OCI-M1 (cell line): ENCODE results near the gene POLE.

ENCODE experiments used
- DNase-seq: peaks from one replicate; lab custom pipeline; 2025; lab: John Stamatoyannopoulos, UW

Gene POLE

DNA sequence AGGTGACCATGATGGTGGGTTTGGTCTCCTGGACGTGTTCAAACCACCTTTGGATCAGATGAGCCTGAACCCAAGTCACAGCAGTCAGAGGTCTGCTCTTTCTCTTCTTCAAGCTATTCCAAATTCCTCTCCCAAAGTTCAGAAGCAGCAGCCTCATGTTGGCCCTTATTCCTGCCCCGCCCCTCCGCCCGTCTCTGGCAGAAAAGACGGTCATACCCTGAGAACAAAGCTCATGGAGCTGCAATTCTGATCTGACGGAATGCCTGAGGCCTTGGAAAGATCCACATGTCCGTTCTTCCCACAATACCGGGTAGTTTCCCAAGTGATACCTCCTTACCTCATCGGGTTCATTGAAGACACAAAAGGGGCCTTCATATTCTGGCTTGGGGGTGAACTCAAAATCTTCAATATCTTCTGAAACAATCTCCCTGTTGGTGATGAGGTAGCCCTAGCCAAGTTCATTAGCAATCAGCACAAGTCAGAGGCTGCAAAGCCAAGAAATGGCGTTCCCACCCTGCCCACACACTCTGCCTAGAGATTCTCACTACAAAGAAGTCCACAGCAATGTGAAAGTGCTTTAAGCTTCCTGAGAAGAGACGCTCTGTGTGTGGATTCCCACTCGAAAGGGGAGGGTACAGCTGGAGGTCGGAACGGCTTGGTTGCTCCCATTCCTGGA, 11.2 kb downstream of the POLE start:
- DNase-seq: no peak

DNA sequence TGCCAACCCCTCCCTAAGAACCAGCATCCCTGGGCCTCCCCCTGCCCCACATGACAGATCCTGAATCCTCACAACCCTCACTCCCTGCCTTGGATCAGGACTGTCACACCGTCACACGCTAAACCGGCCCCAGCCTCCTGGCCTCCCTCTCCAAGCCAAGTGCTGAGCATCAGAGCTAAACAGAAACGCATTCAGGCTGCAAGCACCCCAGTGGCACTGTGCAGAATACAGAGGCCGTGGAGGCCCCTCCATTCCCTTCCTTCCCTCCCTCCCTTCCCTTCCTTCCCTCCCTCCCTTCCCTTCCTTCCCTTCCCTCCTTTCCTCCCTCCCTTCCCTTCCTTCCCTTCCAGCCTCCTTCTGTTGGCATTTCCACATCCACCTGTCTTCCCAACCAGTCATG, 12.6 kb downstream of the POLE start:
- no peak for DNase-seq

DNA sequence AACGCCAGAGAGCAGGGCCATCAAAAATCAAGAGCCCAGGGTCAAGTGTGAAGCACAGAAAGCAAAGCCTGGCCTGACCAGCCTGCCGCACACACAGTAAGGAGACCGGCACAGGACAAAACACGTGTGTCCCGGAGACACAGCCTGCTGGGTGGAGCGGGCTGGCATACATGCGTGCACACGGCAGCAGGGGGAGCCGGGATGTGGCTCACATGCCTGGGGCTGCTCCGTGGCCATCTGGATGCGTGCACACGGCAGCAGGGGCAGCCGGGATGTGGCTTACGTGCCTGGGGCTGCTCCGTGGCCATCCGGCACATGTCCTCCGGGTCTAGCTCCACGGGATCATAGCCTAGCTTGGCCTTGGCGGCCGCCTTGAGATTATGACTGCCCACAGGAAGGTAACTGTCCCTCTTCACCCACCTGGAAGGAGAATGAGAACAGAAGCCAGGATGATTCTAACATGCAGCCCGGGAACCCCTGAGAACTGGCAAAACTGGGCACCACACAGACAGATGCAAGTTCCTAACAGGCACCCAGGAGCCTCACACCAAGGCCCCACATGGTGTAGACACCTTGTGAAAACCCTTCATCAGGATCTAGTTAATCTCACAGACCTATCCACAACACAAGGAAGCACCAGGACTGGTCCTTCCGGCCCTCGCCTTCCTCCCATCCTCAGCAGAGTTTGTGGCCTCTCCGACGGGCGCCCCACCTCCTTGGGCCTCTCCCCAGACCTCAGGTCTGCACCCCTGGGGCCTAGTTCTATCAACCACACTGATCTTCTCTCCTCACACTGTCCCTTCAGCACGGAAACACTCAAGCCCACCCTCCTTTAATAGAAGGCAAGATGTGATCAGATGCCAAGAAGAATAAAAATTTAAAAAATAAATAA, 13.6 kb downstream of the POLE start:
- no peak for DNase-seq

DNA sequence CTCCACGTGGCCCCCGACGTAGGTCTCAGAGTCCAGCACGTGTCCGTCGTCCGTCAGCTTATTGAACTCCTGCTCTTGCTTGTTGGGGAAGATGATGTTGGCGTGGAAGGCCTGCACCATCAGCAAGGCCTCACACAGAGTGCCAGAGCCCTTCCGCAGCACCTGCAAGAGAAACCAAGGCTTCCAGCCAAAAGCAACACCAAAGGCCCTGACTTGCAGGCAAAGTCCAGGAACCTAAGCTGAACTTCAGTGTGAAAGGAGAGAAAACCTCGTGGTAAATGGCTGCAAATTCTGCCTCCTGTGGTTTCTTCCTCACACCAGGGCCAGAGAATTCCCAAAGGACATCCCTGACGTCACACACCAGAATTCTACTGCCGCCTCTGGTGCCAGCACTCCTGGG, 14.5 kb downstream of the POLE start:
- no peak for DNase-seq

DNA sequence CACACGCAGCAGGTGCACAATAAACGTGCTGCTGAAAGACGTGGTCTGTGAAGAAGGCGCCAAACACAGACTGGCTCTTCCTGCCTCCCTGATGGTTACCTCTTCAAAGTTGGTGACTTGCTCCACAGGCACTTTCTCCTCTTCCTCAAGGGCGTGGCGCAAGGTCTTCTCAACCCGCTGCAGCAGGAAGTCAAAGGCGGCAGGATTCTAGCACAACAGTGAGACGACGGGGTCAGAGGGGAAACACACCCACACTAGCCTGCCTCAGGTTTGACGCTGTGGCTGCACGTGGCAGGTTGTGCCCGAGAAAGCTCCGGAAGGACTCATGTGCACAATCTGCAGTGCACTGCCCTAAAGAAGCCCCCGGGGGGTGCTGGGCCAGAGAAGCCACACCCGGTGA, 15.0 kb downstream of the POLE start:
- no peak for DNase-seq

DNA sequence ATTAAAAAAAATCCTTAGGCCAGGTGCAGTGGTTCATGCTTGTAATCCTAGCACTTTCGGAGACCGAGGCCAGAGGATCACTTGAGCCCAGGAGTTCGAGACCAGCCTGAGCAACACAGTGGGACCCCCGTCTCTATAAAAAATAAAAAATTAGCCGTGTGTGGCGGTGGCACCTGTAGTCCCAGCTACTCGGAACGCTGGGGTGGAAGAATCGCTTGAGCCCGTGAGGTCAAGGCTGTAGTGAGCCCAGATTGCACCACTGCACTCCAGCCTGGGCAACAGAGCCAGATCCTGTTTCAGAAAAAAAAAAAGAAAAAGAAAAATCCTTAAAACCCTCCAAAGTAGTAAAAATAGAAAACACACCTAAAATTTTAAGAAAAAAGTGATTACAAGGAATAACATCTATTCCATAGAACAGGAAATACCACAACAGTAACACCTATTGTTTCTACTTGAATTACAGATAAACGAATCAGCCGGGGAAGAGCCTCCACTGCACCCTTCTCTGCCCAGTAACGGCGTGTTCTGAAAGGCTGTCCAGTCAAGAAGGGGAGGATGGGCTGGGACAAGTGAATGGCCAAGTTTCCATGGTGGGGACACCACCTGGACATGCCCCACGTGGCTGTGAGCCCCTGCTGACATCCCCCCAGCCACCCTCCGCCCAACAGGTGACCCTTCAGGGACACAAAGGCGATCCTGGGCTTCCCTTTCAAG, 17.8 kb downstream of the POLE start:
- DNase-seq: no peak

DNA sequence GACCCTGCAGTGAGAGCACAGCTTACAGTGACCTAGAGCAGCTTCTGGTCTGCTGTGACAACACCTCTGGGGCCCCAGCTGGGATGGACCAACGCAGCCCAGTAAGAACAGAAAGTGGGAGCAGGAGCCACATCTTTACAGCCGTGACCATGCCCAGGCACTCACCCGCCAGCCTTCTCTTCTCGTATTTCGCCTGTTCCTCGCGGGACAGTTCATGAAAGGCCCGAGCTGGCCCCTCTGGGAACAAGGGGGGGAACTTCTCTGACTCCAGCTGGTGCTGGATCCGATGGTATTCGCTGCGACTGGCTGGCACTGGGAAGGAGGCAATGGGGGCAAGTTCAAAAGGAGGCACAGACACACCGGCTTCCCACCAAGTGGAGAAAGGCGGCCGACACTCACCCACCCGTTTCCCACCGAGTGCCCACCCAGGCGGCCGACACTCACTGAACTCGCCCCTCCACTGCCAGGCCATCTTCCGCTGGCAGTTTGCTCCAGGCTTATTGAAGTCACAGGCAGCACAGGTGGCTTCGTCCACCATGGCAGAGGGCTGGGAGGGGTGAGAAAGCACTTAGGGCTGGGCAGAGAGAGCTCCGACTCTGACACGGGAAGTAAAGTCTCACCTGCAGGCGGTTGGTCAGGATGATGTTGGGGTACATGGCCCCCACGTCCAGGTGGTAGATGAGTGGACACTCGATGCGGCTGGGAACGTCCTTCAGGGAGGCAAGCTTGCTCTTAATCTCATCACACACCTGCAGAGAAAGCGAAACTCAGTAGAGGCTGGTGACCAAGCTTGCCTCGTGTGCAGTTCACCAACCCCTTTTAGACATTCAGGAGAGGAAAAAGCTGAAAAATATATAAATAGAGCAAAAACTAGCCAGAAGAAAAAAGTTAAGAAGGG, 18.7 kb downstream of the POLE start:
- no peak for DNase-seq

DNA sequence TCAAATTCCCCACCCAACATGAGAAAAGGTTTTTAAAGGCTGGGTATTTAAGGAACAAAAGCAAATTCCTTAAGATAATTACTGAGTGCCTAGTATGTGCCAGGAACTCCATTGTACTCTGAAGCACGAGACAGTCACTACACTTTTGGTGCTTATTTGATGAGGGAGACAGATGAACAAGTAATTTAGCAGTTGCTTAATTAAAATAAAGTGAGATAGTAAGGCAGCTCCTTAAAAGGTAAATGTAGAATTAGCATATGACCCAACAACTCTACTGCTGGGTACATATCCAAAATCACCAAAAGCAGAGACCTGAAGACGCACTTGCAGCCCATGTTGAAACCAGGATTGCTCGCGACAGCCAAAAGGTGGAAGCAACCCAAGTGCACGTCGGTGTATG, 21.3 kb downstream of the POLE start:
- DNase-seq: no peak

DNA sequence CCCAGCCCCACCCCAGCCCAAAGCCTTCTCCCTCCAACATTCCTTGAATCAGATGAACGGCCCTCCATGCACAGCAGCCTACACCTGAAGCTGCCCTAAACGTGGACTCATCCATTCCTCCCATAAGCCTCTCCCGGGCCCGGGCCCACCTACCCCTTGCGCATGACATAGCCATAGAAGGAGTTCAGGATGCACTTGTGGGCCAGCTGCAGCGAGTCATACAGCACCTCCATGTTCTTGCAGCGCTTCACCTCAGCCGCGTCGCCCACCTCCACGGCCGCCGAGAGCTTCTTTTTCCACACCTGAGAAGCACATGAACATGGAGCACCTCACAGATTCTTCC, 22.0 kb downstream of the POLE start:
- DNase-seq: no peak

DNA sequence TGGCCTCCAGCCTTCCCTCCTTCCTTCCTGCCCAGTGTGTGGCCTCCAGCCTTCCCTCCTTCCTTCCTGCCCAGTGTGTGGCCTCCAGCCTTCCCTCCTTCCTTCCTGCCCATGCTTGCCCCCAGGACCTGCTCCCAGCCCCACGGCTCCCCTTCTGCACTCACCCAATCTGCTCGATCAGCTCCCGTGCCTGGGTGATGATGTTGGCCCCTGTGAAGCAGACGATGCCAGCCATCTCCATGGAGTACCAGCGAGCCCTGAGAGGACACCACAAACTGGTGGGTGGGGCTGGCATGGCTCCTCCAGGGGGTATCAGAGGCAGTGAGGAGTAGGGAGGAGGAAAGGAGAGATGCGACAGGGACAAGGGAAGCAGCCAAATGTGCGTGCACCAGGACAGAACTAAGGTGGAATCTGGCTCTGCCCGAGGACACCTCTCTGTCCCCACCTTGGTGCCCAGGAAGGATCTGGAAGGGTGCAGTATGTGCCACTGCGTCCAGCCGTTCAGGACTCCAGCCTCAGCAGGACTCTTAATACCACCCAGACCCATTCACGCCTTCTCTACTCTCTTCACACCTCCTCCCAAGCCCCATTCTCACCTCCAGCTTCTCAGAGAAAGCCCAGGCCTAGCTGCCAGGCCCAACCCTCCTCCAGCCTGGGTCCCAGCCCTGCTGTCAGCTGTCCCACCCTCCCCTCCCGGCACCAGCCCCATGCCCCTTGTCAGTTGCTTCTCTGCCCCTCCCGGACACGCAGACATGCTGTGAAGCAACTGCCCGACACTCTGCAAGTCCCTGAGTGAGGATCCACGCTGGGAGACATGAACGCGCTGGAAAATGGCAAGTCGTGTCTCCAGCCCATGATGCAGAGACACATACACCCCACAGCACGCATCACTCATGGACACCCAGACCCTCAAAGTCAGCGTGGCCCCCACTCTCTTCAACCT, 22.7 kb downstream of the POLE start:
- DNase-seq: no peak

DNA sequence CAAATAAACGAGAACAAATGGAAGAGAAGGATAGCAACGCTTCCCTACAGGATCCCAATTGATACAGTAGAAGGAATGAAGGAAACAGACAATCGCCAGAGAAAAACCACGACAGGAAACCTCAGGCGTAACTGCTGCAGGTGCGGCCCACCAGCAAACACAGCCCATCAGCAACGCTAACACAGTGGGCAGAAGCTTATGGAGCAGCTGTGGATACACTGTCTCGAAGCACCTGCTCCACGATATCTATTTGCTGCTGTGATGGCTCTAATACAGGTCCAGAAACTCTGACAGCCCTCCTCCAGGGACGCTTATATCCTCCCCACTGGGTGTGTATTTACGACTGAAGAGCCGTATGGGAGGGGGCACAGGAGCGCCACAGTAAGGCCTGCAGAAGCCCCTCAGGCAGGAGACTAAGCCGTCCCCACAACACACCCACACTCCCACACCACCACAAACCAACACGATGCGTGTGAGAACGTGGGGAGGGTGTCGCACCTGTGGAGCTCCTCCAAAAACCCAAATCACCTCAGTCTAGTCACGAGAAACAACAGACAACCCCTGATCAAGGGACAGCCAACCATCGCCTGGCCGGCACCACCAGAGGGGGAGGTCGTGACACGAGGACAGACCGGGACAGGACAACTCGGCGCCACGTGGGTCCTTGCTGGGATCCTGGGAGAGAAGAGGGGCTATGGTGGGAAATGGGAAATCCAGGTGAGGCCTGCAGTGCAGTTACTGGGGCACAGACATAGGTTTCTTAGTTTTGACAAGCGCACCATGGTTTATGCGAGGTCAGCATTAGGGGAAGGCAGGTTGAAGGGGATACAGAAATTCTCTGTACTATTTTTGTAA, 24.0 kb downstream of the POLE start:
- DNase-seq: no peak

DNA sequence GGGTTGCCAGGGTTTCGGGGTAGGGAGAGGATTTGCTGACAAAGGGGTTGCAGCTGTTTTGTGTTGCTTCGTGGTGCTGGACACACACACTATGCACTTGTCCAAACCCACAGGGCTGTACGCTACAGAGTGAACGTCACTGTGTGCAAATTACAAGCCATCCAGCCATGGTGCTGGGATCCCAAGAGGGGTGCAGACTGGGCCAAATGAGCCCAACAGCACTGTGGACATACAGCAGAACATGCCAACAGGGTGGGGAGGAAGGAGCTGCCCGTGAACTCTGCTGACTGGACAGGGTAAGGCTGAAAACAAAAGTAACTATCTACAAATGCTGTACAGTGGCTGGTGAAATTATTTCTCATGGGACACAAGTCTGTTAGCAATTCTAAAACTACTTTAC, 25.2 kb downstream of the POLE start:
- no peak for DNase-seq

DNA sequence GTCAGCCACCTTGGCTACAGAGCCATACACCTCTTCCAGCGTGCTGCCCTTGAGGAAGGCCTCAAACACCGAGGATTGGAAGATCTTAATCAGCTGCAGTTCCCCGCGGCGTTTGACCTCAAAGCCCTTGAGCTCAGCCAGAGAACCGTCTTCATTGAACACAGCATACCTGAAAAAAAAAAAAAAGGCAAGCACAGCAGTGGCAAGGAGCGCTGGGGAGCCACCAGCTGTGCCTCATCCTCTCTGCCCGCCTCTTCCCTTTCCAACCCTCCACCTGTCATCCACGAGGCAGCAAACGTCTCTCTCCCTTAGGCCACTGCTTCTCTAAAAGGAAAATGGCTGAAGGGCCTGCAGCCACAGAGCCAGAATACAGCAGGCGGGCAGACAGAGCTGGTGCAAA, 26.1 kb downstream of the POLE start:
- DNase-seq: no peak

DNA sequence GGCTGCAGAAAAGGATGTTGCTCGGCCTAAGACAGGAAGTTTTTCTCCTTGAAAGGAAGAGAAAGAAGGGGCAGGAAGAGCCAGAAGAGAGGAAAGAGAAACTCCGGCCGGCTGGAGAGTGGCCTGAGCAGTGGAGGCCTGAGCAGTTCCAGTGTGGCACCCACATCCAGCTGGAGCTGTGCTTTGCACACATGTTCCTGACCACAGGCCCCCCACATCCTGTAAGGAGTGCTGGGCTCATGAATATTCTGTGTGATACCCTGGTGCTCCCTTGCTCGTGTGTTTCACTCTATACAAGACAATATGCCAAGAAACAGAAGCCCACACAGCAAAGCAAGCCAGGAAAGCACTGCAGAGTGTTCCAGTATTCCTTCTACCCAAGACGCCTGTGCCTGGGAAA, 27.1 kb downstream of the POLE start:
- DNase-seq: no peak

DNA sequence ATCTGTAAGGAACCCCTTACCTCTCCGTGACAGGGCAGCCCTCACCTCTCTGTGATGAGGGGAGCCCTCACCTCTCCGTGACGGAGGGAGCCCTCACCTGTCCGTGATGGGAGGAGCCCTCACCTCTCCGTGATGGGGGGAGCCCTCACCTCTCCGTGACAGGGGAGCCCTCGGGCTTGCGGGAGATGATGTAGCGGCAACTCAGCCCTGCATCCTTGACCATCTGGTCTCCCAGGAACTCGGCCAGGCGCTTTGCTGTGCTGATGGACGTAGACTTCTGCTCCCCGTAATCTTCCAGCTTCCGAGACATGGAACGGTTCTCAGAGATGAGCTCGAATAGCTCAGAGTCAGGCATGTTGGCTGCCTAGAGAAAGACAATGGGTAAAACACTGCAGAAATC, 28.0 kb downstream of the POLE start:
- no peak for DNase-seq

DNA sequence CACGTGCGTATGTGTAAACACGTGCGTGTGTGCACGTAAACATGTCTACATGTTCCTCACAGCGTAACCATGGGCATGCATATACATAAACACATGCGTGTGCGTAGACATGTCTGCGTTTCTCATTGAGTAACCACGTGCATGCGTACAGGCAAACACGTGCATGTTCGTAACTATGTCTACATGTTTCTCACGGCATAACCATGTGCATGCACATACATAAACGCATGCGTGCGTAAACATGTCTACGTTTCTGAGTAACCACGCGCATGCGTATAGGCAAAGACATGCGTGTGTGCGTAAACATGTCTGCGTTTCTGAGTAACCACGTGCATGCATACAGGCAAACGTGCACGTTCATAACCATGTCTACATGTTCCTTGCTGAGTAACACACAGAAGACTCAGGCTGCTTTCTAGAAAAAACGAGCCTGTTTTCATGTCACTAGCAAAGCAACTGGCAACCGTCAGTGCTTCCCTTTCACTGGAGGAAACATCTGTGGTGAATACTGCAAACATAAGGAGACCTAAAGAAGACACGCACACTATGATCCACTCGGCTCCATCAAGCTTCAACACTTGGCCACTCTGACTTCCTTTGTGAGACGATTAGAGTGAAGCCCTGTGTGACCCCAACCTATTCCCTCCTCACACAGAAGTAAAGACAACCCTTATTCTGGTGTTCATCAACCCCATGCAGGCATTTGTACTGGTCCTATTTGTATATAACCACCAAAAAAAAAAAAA, 28.8 kb downstream of the POLE start:
- no peak for DNase-seq

DNA sequence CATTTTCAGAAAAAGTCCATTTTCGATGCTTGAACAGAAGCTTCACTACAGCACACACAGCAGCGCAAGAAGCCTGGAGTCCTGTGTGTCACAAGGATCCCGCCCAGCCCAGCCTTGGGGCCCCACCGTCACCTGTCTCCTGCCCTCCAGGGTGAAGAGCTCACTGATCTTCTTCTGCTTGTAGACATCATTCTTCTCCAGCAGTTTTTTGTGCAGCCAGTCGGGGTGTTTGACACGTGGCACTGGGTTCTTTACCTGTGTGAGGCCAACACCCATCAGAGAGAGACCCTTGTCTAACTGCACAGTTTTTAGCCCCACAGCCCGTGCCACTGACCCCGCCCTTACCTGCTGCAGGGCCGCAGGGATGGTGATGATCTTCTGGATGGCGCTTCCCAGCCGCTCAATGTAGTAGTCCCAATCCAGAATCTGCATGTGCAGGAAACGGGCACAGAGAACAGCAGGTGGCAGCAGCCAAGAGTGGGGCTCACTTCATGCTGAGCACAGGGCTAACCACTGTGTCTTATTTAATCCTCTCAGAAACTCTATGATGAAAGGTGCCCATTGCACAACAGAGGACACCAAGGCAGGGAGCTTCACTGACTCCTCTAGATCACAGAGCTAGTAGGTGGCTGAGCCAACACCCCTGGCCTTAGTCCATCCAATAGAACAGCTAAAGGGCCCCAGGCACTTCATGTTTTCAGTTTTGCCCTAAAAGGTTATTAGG, 30.0 kb downstream of the POLE start:
- no peak for DNase-seq

DNA sequence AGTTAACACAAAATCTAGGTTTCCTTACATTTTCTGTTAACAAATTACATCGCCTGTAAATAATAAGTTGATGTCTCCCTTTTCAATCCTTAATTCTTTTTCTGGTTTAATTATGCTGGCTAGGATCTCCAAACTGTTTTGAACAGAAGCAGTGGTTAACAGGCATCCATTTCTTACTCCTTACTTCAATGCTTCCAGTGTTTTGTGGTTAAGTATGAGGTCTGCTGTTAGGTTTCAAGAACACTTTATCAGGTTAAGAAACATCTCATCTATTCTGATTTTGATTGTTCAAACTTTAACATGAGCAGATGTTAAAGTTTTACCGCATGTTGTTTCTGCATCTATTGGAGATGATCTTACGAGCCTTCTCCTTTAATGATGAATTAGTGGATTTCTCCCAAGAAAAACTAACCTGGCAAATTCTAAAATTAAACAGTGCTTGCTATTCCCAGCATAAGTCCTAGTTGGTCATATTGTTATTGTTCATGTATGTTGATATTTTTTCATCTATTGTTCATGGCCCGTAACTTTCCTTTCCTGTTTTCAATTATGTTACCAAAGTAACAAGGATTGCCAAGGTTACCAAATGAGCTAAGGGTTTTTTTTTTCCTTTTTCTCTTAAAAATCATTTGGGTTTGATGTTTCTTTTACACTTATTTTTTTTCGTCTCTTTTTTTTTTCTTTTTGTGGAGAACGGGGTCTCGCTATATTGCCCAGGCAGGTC, 33.4 kb downstream of the POLE start:
- DNase-seq: no peak
